Coronary artery (tissue), 2 donors: ENCODE results near the gene FBXO34.
"Not testable (repeated sequence)": the region's sequence is repeated elsewhere in the genome, so short reads cannot be mapped to it uniquely, and the experiment has no call there.

Experiments
- DNase-seq: peaks from one replicate; pipeline ENCODE4 v3.0.0-alpha.2; 2017; ENCODE audit warnings: low spot score
- H3K27ac ChIP-seq, 2 donors: fragments of 200-600 bp; sonication (generic); one replicate each; pipeline ENCODE4 v1.5.1; 2016 to 2019
- H3K4me3 ChIP-seq: fragments of 200-600 bp; sonication (generic); 2 replicates; pipeline ENCODE4 v1.5.1; 2016; ENCODE audit warnings: mild to moderate bottlenecking, moderate library complexity
- TF ChIP-seq, protein P1 (sequence below): fragments of 200-600 bp; sonication (generic); IDR thresholded peaks from one replicate; pipeline ENCODE4 v1.5.1; 2019; ENCODE audit warnings: antibody characterized with exemption

FBXO34 gene

DNA sequence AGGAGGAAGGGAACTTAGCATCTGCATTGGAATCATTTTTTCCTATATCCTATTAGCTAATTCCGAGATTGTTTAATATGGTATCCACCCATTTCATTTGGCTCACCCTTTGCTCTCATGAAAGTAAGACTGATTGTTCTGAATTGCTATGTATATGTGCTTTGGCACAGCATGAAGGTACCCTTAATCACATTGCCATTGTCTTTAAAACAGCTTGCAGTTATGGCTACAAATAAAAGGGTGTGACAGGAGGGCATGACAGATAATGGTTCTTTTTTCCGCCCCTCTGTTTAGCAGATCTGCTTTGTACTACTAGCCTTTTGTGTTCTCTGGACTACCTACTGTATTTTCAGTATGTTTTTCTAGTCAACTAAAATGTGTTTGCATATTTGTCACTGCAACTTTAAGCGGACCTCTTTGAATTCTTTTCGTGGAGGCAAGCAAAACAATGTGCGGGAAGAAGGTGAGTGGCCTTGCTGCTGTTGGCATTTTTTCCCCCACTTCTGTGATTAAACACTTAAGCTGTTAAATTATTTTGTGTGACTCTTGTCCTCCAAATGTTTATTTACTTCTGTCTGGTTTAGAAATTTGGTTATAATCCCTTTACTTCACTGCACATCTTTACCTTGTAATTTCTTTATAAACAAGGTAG is 35.8 kb downstream of the FBXO34 start:
- H3K4me3 ChIP-seq: no peak overlapping the region
- no peak for DNase-seq
- H3K27ac ChIP-seq: no peak overlapping the region
- TF ChIP-seq, protein P1, sequence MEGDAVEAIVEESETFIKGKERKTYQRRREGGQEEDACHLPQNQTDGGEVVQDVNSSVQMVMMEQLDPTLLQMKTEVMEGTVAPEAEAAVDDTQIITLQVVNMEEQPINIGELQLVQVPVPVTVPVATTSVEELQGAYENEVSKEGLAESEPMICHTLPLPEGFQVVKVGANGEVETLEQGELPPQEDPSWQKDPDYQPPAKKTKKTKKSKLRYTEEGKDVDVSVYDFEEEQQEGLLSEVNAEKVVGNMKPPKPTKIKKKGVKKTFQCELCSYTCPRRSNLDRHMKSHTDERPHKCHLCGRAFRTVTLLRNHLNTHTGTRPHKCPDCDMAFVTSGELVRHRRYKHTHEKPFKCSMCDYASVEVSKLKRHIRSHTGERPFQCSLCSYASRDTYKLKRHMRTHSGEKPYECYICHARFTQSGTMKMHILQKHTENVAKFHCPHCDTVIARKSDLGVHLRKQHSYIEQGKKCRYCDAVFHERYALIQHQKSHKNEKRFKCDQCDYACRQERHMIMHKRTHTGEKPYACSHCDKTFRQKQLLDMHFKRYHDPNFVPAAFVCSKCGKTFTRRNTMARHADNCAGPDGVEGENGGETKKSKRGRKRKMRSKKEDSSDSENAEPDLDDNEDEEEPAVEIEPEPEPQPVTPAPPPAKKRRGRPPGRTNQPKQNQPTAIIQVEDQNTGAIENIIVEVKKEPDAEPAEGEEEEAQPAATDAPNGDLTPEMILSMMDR: no peak

DNA sequence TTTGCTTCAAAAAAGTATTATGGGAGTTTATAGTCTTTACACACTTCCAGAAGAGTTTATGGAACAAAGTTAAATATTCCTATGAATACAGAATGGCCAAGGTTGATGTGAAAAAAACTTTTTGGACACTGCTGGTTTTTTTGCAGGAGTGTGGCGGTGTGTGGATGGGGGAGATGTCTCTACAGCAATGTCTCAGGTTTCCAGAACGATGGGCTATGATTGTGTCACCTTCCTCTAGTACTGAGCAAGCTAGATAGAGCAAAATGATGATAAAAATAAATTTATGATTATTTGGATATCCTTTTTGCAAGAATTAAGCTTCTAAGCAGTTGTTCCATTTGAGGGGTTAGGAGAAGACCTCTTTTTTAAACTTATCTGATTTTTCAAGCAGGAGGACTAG is 37.9 kb downstream of the FBXO34 start:
- no peak for DNase-seq
- H3K4me3 ChIP-seq: no peak overlapping the region
- TF ChIP-seq, protein P1: no peak
- no peak overlapping the region for H3K27ac ChIP-seq

DNA sequence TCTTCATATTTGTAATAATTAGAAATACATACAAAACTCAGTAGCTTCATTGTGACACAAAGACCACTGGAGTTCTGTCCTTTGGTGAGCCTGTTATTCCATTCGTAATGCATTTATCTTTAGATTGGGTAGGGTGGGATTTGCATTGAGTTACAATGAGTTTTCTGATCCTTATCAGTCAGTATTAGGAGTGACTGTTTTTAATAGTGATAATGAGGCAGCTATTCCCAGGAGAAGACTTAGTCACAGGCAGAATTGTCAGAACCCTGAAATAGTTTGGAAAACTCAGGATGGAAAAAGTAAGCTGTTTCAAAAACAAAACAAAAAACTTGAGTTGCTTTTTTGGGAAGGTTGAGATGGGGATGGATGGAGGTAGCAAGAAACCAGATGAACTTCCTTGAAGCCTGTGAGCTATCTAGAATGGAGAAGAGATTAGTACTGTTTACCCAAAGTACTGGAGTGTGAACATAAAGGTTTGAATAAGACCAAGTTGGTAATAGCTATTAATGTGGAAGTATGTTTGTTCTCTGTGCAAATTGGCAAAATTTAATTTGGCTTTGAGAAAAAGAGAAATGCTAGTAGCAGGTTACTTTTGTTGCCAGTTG is 38.6 kb downstream of the FBXO34 start:
- H3K27ac ChIP-seq: peak overlapping the region in 1 of 2 donors; percentile 55
- TF ChIP-seq, protein P1: no peak
- DNase-seq: no peak

DNA sequence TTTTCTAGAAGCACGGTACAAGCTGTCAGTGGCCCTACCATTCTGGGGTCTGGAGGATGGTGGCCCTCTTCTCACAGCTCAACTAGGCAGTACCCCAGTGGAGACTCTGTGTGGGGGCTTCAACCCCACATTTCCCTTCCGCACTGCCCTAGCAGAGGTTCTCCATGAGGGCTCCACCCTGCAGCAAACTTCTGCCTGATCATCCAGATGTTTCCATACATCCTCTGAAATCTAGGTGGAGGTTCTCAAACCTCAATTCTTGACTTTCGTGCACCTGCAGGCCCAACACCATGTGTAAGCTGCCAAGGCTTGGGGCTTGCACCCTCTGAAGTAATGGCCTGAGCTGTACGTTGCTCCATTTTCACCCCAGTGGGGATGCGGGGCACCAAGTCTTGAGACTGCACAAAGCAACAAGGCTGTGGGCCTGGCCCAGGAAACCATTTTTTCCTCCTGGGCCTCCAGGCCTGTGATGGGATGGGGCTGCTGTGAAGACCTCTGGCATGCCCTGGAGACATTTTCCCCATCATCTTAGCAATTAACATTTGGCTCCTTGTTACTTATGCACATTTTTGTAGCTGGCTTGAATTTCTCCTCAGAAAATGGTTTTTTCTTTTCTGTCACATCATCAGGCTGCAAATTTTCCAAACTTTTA is 41.3 kb downstream of the FBXO34 start:
- DNase-seq, H3K4me3 ChIP-seq, H3K27ac ChIP-seq: not testable (repeated sequence)

More for the DNA sequence above, 38.6 kb downstream of the FBXO34 start:
- no peak overlapping the region for H3K4me3 ChIP-seq

DNA sequence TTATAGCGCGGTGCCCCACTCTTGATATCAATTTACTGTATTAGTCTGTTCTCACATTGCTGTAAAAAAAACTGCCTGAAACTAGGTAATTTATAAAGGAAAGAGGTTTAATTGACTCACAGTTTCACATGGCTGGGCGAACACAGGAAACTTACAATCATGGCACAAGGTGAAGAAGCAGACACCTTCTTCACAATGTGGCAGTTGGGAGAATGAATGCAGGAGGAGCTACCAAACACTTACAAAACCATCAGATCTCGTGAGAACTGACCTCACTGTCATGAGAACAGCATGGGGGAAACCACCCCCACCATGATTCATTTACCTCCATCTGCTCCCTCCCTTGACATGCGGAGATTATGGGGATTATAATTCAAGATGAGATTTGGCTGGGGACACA is 42.3 kb downstream of the FBXO34 start:
- DNase-seq: no peak
- Histone ChIP-seq H3K4me3 (no peak overlapping the region), H3K27ac (no peak overlapping the region)
- TF ChIP-seq, protein P1: no peak

DNA sequence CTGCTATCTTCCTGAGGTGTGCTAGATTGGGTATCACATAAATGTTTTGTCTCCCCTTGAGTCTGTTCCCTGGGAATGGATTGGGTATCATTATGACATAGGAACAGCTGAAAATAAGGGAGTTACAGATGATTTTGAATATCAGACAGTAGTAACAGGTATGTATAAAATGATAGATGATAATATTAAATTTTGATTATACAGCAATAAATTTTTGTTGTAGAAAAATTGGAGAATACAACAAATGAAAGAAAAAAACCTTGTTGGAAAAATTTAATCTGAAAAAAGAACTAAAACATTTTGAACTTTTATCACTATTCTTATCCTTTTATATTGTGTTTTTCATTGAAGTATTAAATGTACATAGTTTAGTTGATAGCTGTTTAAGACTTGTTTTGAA is 43.2 kb downstream of the FBXO34 start:
- H3K4me3 ChIP-seq: no peak overlapping the region
- TF ChIP-seq, protein P1: no peak
- DNase-seq: no peak
- no peak overlapping the region for H3K27ac ChIP-seq

DNA sequence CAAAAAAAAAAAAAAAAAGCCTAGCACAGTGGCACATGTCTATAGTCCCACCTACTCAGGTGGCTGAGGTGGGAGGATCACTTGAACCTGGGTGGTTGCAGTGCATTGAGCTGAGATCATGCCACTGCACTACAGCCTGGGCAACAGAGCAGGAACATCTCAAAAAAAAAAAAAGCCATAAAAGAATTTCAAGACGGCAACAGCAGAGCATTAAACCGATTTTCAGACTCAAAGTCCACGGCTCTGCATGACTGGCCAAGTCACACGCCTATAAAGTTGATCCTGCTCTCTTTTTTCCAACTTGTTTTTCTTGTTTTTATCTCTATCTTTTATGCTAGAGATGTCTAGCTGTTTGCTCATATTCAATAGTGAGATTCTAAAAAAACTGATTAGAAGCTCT is 45.3 kb downstream of the FBXO34 start:
- no peak for DNase-seq
- H3K27ac ChIP-seq: no peak overlapping the region

More for the DNA sequence above, 45.3 kb downstream of the FBXO34 start:
- TF ChIP-seq, protein P1: no peak
- no peak overlapping the region for H3K4me3 ChIP-seq
